Measurements from ENCODE around the gene MICAL3.

- TF ChIP-seq, protein P1, sequence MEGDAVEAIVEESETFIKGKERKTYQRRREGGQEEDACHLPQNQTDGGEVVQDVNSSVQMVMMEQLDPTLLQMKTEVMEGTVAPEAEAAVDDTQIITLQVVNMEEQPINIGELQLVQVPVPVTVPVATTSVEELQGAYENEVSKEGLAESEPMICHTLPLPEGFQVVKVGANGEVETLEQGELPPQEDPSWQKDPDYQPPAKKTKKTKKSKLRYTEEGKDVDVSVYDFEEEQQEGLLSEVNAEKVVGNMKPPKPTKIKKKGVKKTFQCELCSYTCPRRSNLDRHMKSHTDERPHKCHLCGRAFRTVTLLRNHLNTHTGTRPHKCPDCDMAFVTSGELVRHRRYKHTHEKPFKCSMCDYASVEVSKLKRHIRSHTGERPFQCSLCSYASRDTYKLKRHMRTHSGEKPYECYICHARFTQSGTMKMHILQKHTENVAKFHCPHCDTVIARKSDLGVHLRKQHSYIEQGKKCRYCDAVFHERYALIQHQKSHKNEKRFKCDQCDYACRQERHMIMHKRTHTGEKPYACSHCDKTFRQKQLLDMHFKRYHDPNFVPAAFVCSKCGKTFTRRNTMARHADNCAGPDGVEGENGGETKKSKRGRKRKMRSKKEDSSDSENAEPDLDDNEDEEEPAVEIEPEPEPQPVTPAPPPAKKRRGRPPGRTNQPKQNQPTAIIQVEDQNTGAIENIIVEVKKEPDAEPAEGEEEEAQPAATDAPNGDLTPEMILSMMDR (IDR thresholded peaks at IDR 0.05) = no peak
- no peak for TF ChIP-seq POLR2A (IDR thresholded peaks at IDR 0.05)
Observed at GRCh38 chr22:17922925-17923903, 101.1 kb downstream of the MICAL3 start.
